Occipital lobe (tissue), 2 donors: ENCODE data around the gene PHOSPHO2. TPM values are rescaled to one million over a fixed set of nuclear protein-coding genes. Genes with fewer than 3 reads are reported as not detected.

Experiments used
- DNase-seq: peaks from one replicate; lab custom pipeline; 2025; lab: John Stamatoyannopoulos, UW
- total RNA-seq: library from RNA; depleted of rRNA; stranded (reverse); fragments of >200 nt; gene quantifications from one replicate; pipeline ENCODE4 v1.2.3, GENCODE V29; 2014

Gene PHOSPHO2
- total RNA-seq: 14.5 TPM

- peak; percentile 96 for DNase-seq
These were observed at the start of gene PHOSPHO2, which contains the start of gene CFAP210 for GRCh38 chr2:169694113-169694893. PHOSPHO2 (plus strand) TSS chr2:169694469; CDS start chr2:169700972, 6,503 bp downstream. CFAP210 (minus strand) TSS chr2:169694405; CDS start chr2:169694327, 78 bp downstream.

DNA sequence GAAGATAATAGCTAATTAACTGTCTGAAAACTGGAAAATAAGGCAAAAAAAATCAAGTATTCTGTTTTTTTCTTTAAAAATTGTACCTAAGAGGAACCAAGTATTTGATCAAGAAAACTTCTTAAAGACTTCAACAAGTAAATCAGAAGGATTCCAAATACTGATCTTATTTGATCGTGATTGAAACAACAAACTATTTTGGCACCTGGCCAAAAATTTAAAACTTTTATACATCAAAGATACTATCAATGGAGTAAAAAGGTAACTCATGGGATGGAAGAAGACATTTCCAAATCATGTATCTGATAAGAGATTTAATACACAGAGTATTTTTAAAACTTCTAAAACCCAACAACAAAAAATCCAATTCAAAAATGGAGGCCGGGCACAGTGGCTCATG, 46.8 kb upstream of the PHOSPHO2 start:
- no peak for DNase-seq

DNA sequence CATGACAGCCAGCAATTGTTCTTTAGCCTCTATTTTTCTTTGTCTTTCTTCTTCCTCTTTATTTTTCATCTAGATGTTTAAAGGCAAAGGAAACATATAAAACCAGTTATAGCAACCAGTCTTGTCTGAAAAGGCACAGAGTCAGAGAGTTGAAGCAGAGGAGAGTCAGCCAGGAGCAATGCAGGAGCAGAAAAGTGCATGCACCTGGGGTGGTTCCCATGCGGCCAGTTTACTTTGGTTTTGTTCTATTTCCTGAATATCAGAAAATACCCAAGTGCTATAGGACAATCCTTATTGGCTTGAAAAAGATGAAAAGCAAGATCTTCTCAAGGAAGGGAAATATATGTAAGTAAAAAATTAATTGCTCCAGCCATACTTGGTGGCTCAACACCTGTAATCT, 45.0 kb upstream of the PHOSPHO2 start:
- no peak for DNase-seq

GRCh38 chr2:169653636-169654035, 40.6 kb upstream of the PHOSPHO2 start:
- no peak for DNase-seq

GRCh38 chr2:169656164-169656563, 38.1 kb upstream of the PHOSPHO2 start:
- no peak for DNase-seq

GRCh38 chr2:169658877-169659276, 35.4 kb upstream of the PHOSPHO2 start:
- DNase-seq: no peak

DNA sequence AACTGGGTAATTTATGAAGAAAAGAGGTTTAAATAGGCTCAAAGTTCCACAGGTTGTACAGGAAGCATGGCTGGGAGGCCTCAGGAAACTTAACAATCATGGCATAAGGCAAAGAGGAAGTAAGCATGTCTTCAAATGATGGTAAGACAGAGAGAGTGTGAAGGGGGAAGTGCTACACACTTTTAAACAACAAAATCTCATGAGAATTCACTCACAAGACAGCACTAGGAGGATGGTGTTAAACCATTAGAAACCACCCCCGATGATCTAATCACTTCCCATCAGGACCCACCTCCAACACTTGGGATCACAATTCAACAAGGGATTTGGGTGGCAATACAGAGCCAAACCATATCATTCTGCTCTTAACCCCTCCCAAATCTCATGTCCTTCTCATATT, 34.9 kb upstream of the PHOSPHO2 start:
- no peak for DNase-seq

DNA sequence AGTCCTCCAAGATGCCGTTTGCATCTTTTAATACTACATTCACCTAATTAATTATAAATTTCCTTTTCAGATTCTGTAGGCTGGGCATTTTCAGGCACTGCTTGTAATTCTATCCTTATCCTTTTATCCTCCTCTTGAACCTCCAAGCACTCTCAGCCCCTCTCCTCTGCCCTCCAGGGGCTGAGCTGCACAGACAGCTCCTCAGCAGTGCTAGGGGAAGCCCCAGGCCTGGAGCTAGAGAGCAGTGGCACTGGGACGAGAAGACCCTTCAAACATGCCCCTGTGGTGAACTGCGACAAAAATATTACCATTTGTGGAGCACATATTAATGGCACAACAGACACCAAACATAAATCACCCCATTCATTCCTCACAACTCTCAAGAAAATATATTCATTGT, 33.0 kb upstream of the PHOSPHO2 start:
- no peak for DNase-seq

DNA sequence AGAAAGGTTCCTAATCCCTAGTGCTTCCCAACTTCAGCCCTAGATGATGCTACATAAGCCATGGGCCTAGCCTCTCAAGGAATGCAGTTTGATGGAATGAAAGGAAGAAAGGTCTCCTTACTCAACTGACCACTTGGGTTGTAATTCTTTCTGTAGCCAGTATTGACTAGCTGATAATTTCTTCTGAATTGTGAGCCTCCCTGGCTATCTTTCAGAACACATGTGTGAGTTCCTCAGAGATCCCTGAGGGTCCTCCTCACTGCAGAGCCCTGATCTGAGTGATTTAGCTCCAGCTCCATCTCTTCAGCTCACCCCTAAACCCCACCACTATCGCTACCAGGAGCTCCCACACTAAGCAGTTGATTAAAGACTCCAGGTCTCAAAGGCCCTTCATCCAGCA, 31.5 kb upstream of the PHOSPHO2 start:
- no peak for DNase-seq

GRCh38 chr2:169663247-169663646, 31.0 kb upstream of the PHOSPHO2 start:
- no peak for DNase-seq

DNA sequence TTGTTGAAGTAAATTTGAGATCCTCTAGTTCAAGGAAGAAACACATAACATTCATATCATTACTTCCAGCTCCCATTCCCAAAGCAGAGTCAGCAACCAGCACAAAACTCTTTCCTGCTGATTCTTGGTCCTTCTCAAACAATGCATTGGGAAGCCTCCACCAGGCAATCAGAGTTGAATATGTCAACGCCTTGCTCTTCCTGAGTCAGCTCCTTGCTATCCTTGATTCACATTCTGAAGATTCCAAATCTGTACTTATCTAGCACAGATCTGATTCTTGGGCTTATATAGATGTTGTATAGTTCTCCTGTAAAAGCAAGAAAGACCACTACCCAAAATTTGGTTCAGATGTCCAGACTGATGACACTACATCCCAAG, 29.7 kb upstream of the PHOSPHO2 start:
- DNase-seq: no peak

DNA sequence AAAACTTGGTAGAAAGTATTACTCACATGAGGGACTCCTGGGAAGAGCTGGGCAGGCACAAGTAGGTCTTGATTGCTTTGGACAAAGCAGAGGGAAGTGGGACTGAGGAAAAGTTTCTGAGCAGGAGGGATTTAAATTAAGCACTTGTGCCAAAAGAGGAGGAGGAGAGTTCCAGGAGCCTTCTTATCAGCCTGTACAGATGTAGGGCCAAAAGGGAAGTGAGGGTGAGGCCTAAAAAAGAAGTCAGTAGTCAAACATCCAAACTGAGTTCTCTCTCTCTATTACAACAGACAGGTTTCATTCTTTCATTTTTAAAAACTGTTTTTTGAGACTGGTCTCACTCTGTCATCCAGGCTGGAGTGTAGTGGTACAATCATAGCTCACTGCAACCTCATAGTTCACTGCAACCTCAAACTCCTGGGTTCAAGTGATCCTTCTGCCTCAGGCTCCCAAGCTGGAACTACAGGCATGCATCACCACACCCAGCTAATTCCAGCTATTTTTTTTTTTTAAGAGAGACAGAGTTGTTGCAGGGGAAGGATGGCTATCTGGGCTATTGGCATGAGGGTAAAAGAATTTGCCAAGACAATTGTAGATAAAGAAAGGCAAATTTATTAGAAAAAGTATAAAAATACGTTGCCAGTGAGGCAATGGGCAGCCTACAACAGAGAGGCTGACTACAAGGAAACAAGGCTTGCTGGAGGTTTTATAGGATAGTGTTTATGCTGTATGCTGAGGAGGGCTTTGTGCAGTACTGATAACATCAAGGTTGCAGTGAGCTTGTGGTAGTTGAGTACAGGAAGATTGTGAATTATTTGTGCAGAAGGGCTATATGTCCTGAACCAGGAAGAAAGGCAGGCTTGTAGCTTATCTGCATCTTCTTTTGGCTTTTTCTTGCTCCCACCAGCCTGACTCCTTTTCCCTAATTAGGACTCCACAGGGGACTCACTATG, 29.0 kb upstream of the PHOSPHO2 start:
- DNase-seq: no peak

DNA sequence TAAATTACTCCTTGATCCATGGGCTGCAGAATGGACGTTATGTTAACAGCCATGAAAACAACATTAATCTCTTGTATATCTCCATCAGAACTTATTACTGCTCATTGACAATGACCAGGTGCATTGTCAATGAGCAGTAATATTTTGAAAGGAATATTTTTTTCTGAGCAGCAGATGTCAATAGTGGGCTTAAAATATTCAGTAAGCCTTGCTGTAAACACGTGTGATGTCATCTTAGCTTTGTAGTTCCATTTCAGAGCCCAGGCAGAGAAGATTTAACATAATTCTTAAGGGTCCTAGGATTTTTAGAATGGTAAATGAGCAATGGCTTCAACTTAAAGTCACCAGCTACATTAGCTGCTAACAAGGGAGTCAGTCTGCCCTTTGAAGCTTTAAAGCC, 26.7 kb upstream of the PHOSPHO2 start:
- no peak for DNase-seq

- no peak for DNase-seq
These were observed 24.0 kb upstream of the PHOSPHO2 start for GRCh38 chr2:169670215-169670651.

DNA sequence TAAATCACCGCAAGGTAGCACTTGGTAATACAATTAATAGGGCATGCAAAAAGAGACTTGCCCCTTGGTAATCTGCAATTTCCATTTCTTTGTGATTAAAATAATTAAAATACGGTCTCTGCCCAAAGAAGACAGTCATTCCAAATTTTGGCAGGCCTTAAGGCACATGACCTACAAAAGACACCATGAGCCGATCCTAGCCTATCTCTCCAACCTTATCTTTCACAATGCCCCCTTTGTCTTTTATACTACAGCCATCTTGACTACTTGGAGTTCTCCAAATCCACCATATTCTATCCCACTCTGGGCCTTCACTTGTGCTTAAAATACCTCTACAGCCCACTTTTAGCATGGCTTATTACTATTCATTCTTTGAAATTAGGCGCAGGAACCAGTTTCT, 23.3 kb upstream of the PHOSPHO2 start:
- no peak for DNase-seq

DNA sequence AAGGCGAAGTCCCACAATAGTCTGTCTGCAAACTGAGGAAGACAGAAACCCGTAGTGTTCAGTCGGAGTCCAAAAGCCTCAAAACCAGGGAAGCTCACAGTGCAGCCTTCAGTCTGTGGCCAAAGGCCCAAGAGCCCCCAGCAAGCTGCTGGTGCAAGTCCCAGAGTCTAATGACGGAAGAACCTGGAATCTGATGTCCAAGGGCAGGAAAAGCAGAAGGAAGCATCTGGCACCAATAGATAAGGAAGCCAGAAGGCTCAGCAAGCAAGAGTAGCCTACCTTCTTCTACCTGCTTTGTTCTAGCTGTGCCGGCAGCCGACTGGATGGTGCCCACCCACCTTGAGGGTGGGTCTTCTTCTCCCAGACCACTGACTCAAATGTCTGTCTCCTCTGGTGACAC, 21.9 kb upstream of the PHOSPHO2 start:
- DNase-seq: no peak

DNA sequence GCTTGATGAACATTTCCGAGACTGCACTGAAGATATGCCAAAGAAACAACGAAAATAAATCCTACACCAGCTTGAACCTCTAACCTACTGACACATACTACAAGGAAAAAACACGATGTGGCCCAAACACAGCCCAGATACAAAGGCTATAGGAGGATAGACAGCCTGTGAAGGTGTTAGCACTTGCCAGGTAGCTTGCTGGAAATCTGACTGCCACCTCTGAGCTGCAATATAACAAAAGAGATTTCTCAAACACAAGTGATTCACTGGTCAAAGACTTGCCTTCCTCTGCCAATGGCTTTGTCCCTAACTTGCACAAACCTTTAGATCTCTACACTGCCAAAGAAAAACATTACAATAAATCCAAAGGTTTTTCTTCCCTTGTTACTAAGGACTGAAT, 21.2 kb upstream of the PHOSPHO2 start:
- no peak for DNase-seq

GRCh38 chr2:169673921-169674320, 20.3 kb upstream of the PHOSPHO2 start:
- DNase-seq: no peak

DNA sequence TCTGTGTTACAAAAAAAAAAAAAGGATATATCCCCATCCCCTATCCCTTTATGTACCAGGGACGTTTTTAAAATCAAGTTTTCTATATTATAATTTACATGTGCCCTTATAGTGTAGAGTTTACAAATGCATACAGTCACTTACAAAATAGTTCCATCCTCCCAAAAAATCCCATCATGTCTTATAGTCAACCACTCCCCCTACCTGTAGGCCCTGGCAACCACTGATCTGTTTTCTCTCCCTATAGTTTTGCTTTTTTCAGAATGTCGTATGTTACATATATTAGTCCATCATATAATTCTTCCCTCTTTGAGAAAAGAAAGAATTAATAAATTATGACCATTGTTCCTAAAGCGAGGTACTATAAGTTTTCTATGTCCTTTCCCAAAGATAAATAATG, 17.9 kb upstream of the PHOSPHO2 start:
- no peak for DNase-seq

GRCh38 chr2:169676850-169677249, 17.4 kb upstream of the PHOSPHO2 start:
- no peak for DNase-seq

DNA sequence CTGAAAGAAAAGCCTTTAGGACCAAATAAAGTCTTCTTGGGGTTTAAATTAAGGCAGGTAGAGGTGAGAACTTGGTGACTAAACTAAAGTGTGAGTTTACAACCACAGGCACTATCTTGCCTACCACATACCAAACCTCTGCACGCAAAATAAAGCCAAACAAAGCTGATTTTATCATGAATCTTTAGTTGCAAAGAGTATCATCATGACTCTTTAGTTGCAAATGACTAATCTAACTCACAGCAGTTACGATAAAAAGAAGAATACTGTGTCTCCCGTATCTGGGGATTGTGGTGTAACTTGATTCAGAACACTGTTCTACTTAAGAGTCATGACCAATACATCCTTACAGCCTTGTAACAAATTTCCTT, 11.2 kb upstream of the PHOSPHO2 start:
- no peak for DNase-seq

DNA sequence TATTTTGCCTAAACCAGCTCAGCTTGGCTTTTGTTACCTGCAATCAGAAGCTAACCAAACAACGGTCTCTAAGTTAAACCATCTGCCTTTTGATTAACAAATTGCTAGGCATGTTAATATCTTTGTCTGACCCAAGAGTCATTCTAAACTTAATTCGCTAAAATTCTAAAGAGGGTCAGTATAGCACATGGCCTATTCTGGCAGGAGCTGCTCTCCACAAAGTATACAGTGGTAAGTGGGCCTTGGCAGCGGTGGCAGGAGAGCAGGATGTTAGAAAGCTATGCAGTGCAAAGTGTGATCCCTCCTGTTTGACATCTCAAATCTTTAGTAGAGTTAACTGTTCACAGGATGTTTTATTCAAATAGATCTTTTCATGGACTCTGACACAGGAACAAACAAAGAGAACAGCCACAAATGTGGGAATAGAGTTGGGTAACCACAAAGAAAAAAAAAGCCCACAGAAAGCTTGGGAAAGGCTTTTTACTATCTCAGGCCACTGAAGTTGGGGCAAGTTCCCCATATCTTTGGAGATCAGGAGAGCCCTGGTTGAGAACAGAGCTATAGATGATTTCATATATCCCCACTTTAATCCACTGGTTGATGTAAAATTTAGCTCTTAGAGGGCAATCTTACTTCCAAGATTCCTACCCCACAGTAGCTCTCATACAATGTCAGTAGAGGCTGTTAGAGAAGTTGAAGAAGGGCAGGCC, 10.7 kb upstream of the PHOSPHO2 start:
- no peak for DNase-seq
